Epidermal melanocyte (primary cell): Measurements from ENCODE around the gene CD7.
"Not testable (repeated sequence)": the region's sequence is repeated elsewhere in the genome, so short reads cannot be mapped to it uniquely, and the experiment has no call there.

Experiments
- DNase-seq: peaks from one replicate; pipeline ENCODE4 v3.0.0; 2011; ENCODE audit warnings: low spot score; ENCODE audit not compliant: insufficient read length

Gene CD7

DNA sequence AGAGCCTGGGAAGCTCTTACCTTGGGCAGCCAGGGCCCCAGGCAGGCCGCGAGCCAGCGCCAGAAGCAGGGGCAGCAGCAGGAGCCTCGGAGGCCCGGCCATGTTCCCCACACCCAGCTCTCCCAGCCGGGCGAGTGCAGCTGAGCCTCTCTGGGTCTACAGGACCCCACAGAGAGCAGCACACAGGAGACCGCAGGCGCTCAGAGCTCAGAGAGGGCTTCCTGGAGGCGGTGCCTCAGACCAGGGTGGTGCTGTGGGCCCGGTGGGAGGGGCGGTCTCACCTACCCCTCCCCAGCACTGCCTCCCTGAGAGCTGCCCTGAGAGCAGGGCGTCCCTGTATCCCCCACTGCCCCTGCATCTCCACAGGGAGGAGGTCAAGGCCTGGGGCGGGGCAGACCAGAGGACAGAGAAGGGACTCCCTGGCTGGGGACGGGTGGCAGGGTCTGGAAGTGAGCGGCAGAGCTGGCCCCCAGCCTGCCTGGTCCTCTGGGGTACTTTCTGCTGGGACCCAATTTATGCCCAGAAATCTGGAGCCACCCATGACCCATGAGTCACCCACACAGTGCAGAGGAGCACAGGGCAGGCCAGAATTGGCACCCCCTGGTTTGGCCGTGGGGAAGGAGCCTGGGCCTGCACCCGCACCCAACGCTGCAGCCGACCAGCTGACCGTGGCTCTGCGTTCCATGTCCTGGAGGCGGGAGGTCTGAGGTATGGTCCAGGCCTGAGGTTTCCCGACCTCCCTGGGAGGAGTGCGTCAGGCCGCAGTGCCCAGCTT lies at the start of gene CD7:
Gene CD7 (minus strand): TSS at position 215 of the 775 bp plus-strand sequence. CDS start 113 bp downstream, at position 102.
- no peak for DNase-seq

DNA sequence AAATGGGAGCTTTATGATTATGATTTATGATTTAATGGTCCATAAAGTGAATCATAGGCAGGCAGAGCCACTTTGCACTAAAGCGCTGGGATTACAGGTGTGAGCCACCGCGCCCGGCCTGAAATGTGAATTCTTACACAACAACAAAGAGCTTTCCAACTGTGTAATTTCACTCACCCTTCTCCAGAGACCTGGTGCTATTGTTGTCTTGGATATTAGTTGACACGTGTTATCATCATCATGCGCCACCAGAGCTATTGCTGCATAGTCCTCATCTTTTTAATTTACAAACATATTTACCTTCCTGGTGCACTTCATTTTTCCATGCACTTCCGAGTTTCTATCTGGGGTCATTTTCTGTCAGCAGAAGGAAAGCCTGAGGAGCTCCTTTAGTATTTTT lies 49.3 kb upstream of the CD7 start:
- DNase-seq: no peak

DNA sequence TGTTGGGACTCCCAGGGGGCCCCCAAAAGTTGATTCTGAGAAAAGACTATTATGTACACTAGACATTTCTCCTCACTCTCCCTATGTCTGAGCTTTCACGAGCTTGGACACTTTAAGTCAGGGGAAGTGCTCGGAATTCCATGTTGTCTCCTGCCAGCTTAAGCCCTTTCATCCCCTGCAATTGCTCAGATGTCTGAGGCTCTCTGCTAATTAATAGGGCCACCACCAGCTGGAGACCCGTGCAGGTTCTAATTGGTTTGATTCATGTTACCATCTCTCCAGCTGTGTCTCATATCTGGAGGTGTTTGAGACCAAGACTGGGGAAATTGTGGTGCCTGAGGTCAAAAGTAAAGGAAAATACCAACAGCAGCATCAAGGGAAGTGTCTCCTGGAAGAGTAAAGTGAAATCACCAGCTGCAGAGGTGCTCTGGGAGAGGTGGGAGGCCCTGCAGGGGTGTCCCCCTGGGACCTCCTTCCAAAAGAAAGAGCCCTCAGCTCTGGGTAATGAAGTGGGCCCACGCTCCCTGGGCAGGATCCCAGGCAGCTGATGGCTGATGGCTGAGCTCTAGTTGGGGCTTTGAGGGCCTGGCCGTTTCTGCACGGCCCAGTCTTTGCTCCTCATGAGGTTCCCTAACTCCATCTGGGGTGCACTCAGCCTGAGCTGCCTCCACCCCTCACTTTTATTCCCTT lies 48.3 kb upstream of the CD7 start:
- DNase-seq: no peak

DNA sequence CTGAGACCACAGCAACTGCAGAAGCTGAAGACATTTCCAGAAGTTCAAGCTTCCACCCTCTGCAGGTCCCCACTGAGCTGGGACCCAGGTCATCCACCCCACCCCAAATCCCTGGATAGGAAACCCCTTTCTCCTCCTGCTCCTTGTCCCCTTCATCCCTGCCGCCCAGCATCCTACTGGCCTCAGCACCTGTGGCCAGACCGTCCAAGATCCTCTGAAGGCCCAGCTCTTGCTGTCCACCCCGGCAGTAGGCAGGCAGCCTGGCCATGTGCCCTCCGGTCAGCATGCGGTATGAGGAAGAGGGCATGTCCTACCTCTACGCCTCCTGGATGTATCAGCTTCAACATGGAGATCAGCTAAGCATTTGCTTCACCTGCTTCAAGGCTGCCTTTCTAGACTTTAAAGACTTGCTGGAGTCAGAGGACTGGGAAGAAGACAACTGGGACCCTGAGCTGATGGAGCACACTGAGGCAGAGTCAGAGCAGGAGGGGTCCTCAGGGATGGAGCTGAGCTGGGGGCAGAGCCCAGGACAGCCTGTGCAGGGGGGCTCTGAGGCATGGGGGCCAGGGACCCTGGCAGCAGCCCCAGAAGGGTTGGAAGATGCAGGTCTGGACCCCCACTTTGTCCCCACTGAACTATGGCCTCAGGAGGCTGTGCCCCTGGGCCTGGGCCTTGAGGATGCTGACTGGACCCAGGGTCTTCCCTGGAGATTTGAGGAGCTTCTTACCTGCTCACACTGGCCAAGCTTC lies 44.7 kb upstream of the CD7 start:
- no peak for DNase-seq

DNA sequence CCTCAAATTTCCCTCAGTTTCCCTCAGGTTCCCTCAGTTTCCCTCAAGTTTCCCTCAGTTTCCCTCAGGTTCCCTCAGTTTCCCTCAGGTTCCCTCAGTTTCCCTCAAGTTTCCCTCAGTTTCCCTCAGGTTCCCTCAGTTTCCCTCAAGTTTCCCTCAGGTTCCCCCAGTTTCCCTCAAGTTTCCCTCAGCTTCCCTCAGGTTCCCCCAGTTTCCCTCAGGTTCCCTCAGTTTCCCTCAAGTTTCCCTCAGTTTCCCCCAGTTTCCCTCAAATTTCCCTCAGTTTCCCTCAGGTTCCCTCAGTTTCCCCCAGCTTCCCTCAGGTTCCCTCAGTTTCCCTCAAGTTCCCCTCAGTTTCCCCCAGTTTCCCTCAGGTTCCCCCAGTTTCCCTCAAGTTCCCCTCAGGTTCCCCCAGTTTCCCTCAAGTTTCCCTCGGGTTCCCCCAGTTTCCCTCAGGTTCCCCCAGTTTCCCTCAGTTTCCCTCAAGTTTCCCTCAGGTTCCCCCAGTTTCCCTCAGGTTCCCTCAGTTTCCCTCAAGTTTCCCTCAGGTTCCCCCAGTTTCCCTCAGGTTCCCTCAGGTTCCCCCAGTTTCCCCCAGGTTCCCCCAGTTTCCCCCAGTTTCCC lies 42.2 kb upstream of the CD7 start:
- DNase-seq: not testable (repeated sequence)

DNA sequence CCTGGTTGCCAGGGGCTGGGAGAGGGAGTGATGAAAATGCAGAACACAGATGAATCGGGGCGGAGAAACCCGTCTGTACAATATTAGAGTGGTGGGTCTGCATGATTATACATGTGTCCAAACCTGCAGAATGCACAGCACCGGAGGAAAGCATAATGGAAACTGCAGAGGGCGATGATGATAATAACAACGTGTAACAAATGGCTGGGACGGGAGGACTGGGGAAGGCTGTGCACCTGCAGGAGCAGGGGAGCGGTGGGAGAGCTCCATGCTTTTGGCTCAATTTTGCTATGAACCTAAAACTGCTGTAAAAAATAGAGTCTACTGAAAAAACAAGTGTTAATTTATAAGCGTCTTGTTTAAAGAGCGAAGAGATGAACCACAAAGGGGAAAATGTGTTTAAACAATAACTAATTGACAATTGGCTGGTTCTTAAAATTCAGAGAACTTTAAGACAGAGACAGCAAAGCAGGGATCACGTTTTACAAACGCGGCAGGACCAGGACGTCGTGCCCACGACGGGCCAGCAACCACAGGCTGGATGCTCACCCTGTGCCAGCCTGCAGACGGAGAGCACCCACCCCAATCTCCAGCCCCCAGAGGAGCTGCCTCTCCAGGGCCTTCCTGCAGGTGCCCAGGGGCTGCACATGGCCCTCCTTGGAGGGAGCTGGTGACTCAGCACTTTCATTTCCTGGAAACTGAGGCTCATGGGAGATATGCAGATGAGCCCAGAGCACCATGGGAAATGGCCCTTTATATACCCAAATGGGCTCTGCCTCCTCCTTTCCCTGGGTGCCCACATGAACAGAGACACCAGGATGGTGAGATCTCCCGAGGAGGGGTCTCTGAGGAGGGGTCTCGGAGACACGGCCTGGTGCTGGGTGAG lies 41.3 kb upstream of the CD7 start, which contains the start of gene TEX19:
Gene TEX19 (plus strand): TSS at position 783 of the 886 bp plus-strand sequence. CDS start 2,904 bp downstream, outside the sequence.
- DNase-seq: no peak

DNA sequence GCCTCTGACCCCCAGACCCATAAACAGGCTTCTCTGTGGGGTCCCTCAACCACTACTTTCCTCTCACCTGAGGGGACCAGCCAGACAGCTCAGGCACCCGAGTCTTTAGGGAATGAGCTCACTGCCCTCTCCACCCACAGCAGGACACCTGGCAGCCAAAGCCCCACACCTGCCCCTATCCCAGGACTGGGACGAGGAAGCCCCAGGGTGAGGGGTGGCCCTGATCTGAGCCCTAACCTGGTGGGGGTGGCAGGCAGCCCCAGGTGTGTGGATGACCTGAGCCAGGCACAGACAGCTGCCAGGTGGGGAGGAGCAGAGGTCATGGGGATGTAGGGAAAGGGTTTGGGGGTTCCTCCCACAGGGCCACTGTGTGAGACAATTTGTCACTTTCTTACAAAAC lies 40.0 kb upstream of the CD7 start:
- DNase-seq: no peak

DNA sequence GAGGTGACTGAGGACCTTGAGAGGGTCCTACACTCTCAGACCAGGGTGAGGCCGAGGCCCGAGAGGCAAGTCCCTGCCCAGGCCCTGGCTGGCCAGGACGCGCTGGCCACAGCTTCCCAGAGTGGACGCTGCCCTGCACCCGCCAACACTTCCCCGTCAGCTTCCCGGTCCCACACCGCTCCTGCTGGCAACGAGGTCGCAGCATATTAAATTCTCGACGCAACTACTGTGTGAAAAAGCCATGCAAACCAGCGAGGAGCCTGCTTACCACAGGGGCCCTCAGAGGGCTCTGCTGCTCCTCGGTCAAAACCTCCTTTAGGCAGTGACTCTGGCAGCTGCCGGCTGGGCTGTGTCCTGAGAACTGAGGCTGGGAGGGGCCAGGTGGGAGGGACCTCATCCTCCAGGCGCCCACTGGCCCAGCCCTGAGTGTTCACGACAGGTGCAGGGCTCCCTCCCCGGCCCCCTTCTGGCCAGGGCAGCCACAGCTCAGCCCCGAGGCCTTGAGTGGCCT lies 39.5 kb upstream of the CD7 start:
- DNase-seq: no peak

DNA sequence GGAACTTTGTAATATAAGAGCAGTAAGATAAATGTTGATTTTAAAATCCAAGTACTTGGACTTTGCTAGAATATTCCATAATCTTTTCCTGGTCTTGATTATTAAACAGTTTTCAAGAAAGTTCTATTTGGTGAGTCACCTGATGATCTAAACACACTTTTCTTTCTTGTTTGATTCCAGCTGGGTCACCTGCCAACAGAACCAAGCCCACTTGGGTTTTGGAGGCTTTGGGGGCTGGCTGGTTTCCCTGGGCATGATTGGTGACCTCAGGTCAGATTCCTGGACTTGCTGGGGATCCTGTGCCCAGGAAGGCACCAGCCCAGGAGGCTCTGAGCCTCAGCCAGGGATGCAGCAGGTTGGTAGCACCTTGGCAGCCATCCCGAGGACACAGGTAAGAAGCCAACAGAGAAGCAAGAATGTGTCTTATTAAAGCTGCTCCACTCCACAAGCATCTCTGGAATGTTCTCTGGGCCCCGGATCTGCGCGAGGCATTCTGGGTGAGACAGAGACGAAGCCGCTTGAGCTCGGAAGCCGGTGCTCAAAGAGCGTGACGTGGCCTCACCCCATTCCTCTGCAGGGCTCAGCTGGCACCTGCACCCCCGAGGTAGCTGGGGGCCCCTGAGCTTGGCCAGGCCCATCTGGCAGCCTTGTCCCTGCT lies 38.5 kb upstream of the CD7 start:
- DNase-seq: no peak

DNA sequence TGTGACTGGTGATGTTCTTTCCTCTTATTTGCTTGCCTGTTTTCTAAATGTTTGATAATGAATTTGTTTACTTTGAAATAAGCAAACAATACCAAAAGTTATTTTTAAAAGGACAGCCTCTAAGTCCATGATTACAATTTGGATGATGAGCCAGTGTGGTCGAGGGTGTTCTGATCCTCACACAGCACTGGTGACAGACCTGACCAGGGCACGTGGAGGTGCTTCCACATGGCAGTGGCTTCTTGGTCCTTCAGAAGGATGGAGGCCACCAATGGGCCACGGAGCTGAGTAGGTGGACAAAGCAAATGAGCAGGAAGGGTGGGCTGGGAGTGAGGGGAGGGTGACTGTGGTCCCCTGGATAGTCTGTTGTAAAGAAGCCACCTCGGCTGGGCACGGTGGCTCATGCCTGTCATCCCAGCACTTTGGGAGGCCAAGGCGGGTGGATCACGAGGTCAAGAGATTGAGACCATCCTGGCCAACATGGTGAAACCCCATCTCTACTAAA lies 37.4 kb upstream of the CD7 start:
- DNase-seq: no peak

DNA sequence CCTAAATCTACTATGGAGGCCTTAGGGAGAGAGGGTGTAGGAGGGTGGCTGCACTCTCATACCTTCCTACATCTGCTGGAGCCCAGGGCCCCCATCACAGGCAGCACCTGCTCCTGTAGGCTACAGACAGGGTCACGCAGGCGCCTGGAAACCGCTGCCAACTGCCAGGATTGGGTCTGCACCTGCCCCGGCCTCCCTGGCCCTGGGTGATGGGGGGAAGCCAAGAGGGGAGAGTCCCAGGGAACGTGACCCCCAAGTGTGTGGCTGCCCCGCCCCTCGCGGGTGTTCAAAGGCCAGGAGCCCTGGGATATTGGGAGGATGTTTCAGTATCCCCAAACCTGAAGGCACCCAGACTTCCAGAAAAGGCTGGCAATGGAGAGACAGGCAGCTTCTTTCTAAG lies 36.1 kb upstream of the CD7 start:
- DNase-seq: no peak

DNA sequence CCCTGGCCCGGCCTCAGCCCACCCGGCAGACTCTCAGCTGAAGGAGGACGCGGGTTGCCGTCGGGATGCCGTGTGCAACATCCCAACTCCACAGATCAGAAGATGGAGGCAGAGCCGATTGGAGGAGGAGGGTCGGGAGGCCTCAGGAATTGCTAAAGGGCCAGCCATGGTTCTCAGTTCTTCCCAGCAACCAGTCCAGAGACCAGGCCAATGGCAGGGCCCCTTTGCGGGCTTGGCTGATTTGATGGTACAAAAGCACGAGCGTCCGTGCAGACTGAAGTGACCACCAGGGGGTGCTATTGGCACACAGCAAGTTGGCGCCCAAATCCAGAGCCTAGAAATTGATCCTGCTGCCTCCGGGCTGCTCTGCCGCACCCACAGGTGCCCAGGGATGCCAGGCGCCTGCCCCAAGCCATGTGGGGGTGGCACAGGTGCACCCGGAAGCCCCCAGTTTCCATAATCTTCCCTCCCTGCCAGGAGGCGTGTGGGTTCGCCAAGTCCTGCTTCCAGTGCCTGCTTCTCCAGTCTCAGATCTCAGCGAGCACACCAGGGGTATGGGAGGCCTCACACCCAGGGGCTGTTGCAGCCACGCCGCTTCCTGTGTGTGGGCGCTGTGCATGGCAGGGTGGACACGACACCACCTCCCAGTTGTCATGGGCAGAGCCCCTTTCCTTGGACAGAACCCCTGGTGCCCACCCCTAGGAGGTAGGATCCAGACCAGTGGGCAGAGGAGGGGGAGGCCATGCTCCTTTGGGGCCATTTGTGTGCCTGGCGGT lies 34.5 kb upstream of the CD7 start:
- peak; percentile 82 for DNase-seq

DNA sequence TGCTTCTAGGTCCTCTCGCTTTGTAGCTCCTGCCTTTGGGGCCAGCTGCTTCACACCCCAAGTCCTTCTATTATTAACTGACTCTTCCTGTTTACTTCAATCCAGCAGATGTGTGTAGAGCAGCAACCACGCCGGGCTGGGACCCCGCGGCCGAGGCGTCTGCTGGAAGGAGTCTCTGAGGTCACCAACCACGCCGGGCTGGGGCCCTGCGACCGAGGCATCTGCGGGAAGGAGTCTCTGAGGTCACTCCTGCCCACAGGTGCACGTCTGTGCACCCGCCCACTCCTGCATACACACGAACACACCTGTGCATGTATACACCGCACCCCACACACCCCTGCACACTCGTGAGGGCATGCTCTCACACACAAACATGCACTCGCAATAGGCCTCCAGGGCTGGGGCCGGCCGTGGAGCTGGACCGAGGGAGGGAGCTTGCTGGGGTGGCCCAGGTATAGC lies 33.9 kb upstream of the CD7 start:
- no peak for DNase-seq

DNA sequence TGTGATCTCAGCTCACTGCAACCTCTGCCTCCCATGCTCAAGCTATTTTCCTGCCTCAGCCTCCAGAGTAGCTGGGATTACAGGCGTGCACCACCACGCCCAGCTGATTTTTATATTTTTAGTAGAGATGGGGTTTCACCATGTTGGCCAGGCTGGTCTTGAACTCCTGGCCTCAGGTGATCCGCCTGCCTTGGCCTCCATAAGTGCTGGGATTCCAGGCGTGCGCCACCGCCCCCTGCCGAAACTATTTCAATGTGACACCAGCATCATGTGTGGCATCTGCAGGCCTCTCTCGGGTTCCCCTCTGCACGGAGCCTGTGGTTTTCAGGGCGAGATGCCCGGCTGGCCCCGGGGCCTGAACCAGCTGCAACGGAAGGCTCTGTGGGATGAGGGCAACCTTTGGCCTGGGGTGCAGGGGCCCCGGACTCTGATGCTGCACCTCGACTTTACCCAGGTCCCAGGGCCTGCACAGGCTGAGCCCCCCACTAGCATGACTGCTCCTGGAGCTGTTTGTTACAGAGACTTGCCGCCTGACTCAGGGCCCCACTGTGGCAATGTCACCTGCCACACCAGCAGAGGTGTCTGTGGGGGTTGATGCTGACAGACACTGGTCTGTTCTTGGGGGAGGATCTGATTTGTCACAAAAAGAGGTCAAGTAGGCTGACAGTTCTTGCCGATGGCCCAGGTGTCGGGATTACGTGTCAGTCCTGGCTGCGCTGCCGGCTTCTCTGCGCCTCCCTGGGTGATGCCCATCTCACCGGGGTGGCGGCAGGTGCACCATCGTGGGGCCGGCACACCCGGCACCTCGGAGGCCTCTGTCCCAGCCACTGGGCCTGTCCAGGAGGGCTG lies 33.0 kb upstream of the CD7 start:
- no peak for DNase-seq

DNA sequence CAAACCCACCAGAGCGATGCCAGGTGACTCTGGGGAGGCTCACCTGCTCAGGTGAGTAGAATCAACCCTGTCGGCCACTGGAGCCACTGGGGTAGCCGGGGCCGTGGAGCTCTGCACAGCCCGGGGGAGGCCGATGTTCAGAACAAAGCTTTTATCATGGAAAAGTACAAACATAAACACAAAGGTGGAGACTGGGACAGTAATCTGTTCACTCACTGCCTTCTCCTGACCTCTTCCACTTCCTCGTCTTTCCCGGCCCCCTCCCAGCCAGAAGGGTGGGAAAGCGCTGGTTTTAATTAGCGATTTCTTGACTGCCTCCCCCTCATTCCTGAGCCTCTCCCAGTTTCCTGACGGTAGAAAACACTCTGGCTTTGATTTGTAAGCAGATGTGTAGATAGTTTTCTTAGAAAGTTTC lies 31.9 kb upstream of the CD7 start:
- peak; percentile 55 for DNase-seq

DNA sequence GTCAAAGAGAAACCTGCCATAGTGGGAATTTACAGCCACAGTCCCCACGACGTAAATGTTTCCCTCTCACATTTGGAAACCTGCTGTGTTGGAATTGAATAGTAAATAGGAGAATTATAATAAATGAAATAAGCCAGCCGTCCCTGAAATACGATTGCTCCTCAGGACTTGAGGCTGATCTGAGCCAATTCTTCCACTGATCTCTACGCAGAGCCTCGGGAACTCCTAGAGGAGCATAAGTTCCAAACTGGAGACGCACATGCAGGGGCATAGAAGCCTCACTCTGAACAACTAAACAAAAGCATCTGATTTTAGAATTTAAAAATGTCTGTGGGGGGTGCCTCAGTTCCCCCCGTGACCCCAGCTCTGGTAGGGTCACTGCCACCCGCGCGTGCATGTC lies 31.5 kb upstream of the CD7 start:
- no peak for DNase-seq

DNA sequence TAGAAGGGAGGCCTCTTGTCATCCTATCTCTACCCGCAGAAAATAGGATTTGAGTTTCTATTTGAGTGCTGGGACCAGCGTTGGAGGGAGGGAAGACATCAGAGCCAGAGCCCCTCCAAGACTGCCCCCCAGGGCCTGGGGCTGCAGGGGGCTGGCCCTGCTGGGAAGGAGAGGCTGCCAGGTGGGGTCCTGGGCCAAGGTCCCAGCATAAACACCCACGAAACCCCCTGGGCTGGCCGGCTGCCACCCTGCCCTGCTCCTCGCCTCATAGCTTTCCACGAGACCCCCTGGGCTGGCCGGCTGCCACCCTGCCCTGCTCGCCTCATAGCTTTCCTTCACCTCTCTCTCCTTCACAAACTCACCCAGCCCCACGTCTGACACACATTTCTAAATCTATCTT lies 31.0 kb upstream of the CD7 start:
- no peak for DNase-seq

DNA sequence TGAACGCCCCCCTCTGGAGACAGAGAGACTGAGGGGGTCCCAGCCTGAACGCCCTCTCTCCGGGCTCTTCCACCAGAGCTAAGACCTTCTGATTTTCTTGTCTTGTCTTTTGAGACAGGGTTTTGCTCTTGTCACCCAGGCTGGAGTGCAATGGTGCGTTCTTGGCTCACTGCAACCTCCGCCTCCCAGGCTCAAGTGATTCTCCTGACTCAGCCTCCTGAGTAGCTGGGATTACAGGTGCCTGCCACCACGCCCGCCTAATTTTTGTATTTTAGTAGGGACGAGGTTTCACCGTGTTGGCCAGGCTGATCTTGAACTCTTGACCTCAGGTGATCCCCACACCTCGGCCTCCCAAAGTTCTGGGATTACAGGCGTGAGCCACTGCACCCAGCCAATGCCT lies 30.6 kb upstream of the CD7 start:
- not testable (repeated sequence) for DNase-seq
